Right atrium auricular region (tissue), 2 donors: Measurements from ENCODE around the gene KRT2. TPM values are rescaled to one million over a fixed set of nuclear protein-coding genes. Genes with fewer than 3 reads are reported as not detected.
A peak's percentile ranks its signal among the peaks of the same experiment; 100 is the strongest.
"Not testable (repeated sequence)": the region's sequence is repeated elsewhere in the genome, so short reads cannot be mapped to it uniquely, and the experiment has no call there.

Source experiments
- DNase-seq: peaks from one replicate; pipeline ENCODE4 v3.0.0-alpha.2; 2019; ENCODE audit warnings: low spot score
- H3K27ac ChIP-seq, 2 donors: fragments of 200-600 bp; sonication (generic); 1 replicate in 1 of 2; 2 replicates in 1 of 2; pipeline ENCODE4 v1.5.1; 2016 to 2019
- H3K27me3 ChIP-seq, 2 donors: fragments of 200-600 bp; sonication (generic); one replicate each; pipeline versions ENCODE4 v1.5.1 to v1.6.0; 2017 to 2019
- H3K36me3 ChIP-seq: fragments of 200-600 bp; sonication (generic); one replicate; pipeline ENCODE4 v1.5.1; 2016
- H3K4me1 ChIP-seq, 2 donors: fragments of 200-600 bp; sonication (generic); one replicate each; pipeline versions ENCODE4 v1.5.1 to v1.6.0; 2017 to 2019
- H3K4me3 ChIP-seq, 2 donors: fragments of 200-600 bp; sonication (generic); 1 replicate in 1 of 2; 2 replicates in 1 of 2; pipeline ENCODE4 v1.5.1; 2017 to 2019; ENCODE audit warnings: mild to moderate bottlenecking in 1 of 2, moderate library complexity in 1 of 2
- H3K9me3 ChIP-seq, 2 donors: fragments of 200-600 bp; sonication (generic); one replicate each; pipeline ENCODE4 v1.5.1; 2019
- CTCF ChIP-seq, 2 donors: fragments of 200-600 bp; sonication (generic); IDR thresholded peaks; one replicate each; pipeline ENCODE4 v1.5.1; 2019; ENCODE audit warnings: antibody characterized with exemption in 2 of 2
- total RNA-seq, 2 donors: library from RNA; depleted of rRNA; stranded (reverse); fragments of >200 nt; gene quantifications; one replicate each; pipeline ENCODE4 v1.1.0, GENCODE V29; 2016

Gene KRT2
- total RNA-seq, 2 donors from 2014 or later: not detected

- Histone ChIP-seq H3K36me3 (no peaks in the 10 kb centered on the region), H3K27me3 (no peaks in the 10 kb centered on the region), H3K9me3 (no peaks in the 10 kb centered on the region), H3K27ac (no peak overlapping the region), H3K4me3 (no peak overlapping the region), H3K4me1 (no peaks in the 10 kb centered on the region)
- no peak for DNase-seq
- no peak for TF ChIP-seq CTCF (IDR thresholded peaks at IDR 0.05)
These were observed 18.5 kb upstream of the KRT2 start for GRCh38 chr12:52670506-52670905.

- not testable (repeated sequence) for H3K4me3 ChIP-seq, H3K27me3 ChIP-seq, DNase-seq, H3K4me1 ChIP-seq, H3K27ac ChIP-seq, H3K9me3 ChIP-seq, H3K36me3 ChIP-seq
These were observed 17.9 kb upstream of the KRT2 start for GRCh38 chr12:52669941-52670340.

GRCh38 chr12:52669426-52669825, 17.4 kb upstream of the KRT2 start:
- H3K4me3 ChIP-seq: no peak overlapping the region
- H3K4me1 ChIP-seq: no peaks in the 10 kb centered on the region
- H3K27ac ChIP-seq: no peak overlapping the region
- H3K9me3 ChIP-seq: no peaks in the 10 kb centered on the region
- no peaks in the 10 kb centered on the region for H3K27me3 ChIP-seq
- no peak for TF ChIP-seq CTCF (IDR thresholded peaks at IDR 0.05)
- no peaks in the 10 kb centered on the region for H3K36me3 ChIP-seq
- DNase-seq: no peak

DNA sequence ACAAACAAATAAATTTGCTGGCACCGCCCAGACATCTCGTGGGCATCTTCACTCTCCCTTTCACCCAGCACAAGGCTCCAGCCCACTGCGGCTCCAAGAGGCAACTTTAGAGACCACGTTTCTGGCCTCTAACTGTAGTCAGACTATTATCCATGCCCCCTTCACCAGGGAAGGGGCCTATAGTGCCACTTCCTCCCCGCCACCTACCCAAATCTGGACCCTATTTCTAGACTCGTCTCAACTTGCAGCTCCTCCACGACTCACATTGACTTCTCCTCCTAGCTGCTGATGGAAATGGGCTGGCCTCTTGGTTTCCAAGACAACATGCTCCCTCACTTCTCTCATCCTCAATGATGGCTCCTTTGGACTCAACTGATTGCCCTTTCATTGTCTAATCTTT, 15.9 kb upstream of the KRT2 start:
- Histone ChIP-seq H3K9me3 (no peaks in the 10 kb centered on the region), H3K27me3 (no peaks in the 10 kb centered on the region), H3K4me3 (no peak overlapping the region), H3K27ac (no peak overlapping the region), H3K4me1 (no peaks in the 10 kb centered on the region), H3K36me3 (no peaks in the 10 kb centered on the region)
- DNase-seq: no peak
- TF ChIP-seq CTCF (IDR thresholded peaks at IDR 0.05): no peak

DNA sequence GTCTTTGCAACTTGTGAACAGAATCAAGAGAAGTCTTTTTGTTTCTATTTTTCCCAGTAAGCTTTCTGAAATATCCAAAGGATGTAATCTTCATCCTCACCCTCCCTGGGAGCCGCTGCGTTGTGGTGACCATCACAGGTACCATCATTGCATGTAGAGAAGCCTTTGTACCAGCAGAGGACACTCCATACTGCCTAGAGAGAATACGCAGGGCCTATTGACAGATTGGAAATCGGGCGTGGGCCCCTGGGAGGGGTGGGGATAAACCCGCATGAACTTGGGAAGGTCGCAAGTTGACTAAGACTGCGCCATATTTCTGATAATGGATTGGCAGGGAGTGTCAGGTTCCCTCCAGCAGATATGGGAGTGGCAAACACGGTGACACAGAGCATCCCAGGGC, 15.5 kb upstream of the KRT2 start:
- Histone ChIP-seq H3K27me3 (no peaks in the 10 kb centered on the region), H3K27ac (no peak overlapping the region)
- peak in 1 of 2 donors; percentile 38 for TF ChIP-seq CTCF (IDR thresholded peaks at IDR 0.05)

GRCh38 chr12:52666471-52666870, 14.5 kb upstream of the KRT2 start:
- TF ChIP-seq CTCF (IDR thresholded peaks at IDR 0.05): no peak
- Histone ChIP-seq H3K4me3 (no peak overlapping the region), H3K4me1 (no peaks in the 10 kb centered on the region), H3K27ac (no peak overlapping the region), H3K9me3 (no peaks in the 10 kb centered on the region), H3K27me3 (no peaks in the 10 kb centered on the region), H3K36me3 (no peaks in the 10 kb centered on the region)
- no peak for DNase-seq

More for the DNA sequence above, 15.5 kb upstream of the KRT2 start:
- Histone ChIP-seq H3K4me1 (no peaks in the 10 kb centered on the region), H3K9me3 (no peaks in the 10 kb centered on the region), H3K4me3 (no peak overlapping the region), H3K36me3 (no peaks in the 10 kb centered on the region)
- no peak for DNase-seq
